Left lung (tissue), 10 donors: ENCODE measurements around the gene NUDT3. TPM values are rescaled to one million over a fixed set of nuclear protein-coding genes. Genes with fewer than 3 reads are reported as not detected.

ENCODE experiments used
- ATAC-seq: fragments of 200-7000 bp; cut with Tn5 transposase; one replicate; pipeline ENCODE4 v1.9.1; 2020; ENCODE audit warnings: moderate library complexity
- DNase-seq, 4 donors: peaks; one replicate each; pipeline ENCODE4 v3.0.0-alpha.2; 2013 to 2020
- H3K27ac ChIP-seq, 2 donors: fragments of 200-600 bp; sonication (generic) in 1 of 2; one replicate each; pipeline versions ENCODE4 v1.5.0 to v1.8.0; 2020 to 2021
- H3K27me3 ChIP-seq, 2 donors: fragments of 200-600 bp; sonication (generic) in 1 of 2; one replicate each; pipeline versions ENCODE4 v1.5.0 to v1.8.0; 2020 to 2021
- H3K36me3 ChIP-seq, 2 donors: fragments of 200-600 bp; sonication (generic) in 1 of 2; one replicate each; pipeline versions ENCODE4 v1.5.0 to v1.8.0; 2020 to 2021
- H3K4me1 ChIP-seq, 2 donors: fragments of 200-600 bp; one replicate each; pipeline ENCODE4 v1.8.0; 2021
- H3K4me3 ChIP-seq, 2 donors: fragments of 200-600 bp; sonication (generic) in 1 of 2; one replicate each; pipeline versions ENCODE4 v1.5.0 to v1.8.0; 2020 to 2021; ENCODE audit warnings: mild to moderate bottlenecking in 1 of 2
- H3K9me3 ChIP-seq, 2 donors: fragments of 200-600 bp; sonication (generic) in 1 of 2; one replicate each; pipeline versions ENCODE4 v1.5.0 to v1.8.0; 2020 to 2021
- intact Hi-C, 2 donors: fragments of 100-400 bp; cut with DNase I; formaldehyde crosslinking; loops; one replicate each; pipeline versions ENCODE4 v1.11.2 to v1.14.2; 2022
- polyA plus RNA-seq, 6 donors: library from polyadenylated mRNA; unstranded; fragments of 120-200 nt; gene quantifications; one replicate each; pipeline ENCODE4 v1.2.1, GENCODE V29; 2013; ENCODE audit not compliant: insufficient read length in 6 of 6
- total RNA-seq, 2 donors: library from RNA; stranded (reverse); fragmentation: NEBNext Ultra II Directional; extraction: Animal tissue kit (Norgen Biotek cat#: 25700); gene quantifications; one replicate each; pipeline ENCODE4 v1.2.1, GENCODE V29; 2021
- TF ChIP-seq, protein P1 (sequence below), 2 donors: fragments of 200-600 bp; sonication (generic) in 1 of 2; IDR thresholded peaks; one replicate each; pipeline versions ENCODE4 v1.5.0 to v1.8.0; 2021; ENCODE audit warnings: antibody characterized with exemption in 2 of 2
- donor health status: DM: no; HTN: yes; CAD: no.
- donor health status: DM: no; HTN: no; CAD: no.

NUDT3 gene
- total and polyA plus RNA-seq, 8 donors: 10.5 to 27.9 (median 14.9) TPM

DNA sequence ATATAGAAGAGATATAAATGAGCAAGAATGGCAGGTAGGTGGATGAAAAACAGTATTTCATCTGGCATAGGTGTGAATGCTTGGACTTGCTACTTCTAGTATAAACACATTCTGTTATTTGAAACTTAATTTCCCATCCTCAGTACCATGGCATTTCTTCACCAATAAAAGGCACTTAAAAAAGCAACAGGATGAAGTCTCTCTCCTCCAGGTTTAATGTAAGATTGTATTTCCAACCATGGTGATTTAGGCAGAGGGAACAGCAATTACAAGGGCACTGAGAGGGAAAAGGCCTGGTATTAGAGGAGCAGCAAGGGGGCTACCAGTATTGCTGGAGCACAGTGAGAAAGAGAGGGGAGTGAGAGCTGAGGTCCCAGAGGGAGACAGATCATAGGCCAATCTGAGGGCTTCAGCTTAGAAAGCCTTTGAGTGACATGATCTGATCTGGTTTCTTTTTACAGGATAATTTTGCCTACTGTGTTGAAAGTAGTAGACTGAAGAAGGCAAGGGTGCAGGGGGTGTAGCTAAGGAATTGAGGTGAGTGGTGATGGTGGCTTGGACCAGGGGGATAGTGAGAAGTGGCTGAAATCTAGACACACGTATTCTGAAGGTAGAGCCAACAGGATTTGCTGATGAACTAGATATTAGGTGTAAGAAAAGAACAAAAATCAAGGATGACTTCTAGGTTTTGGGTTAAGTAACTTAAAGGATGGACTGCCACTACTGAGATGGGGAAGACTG lies 75.9 kb downstream of the NUDT3 start:
- no peaks in the 10 kb centered on the region for H3K9me3 ChIP-seq
- ATAC-seq (no peak), DNase-seq (no peak)
- intact Hi-C loops: no loop called here
- no peaks in the 10 kb centered on the region for H3K27me3 ChIP-seq
- no peak overlapping the region for H3K4me3 ChIP-seq
- TF ChIP-seq, protein P1, sequence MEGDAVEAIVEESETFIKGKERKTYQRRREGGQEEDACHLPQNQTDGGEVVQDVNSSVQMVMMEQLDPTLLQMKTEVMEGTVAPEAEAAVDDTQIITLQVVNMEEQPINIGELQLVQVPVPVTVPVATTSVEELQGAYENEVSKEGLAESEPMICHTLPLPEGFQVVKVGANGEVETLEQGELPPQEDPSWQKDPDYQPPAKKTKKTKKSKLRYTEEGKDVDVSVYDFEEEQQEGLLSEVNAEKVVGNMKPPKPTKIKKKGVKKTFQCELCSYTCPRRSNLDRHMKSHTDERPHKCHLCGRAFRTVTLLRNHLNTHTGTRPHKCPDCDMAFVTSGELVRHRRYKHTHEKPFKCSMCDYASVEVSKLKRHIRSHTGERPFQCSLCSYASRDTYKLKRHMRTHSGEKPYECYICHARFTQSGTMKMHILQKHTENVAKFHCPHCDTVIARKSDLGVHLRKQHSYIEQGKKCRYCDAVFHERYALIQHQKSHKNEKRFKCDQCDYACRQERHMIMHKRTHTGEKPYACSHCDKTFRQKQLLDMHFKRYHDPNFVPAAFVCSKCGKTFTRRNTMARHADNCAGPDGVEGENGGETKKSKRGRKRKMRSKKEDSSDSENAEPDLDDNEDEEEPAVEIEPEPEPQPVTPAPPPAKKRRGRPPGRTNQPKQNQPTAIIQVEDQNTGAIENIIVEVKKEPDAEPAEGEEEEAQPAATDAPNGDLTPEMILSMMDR (IDR thresholded peaks at IDR 0.05): no peak
- peaks cover 0 to 35% of the 10 kb centered on the region in 2 donors for H3K4me1 ChIP-seq
- peak overlapping the region in 1 of 2 donors; percentile 73 for H3K27ac ChIP-seq
- H3K36me3 ChIP-seq: no peaks in the 10 kb centered on the region

DNA sequence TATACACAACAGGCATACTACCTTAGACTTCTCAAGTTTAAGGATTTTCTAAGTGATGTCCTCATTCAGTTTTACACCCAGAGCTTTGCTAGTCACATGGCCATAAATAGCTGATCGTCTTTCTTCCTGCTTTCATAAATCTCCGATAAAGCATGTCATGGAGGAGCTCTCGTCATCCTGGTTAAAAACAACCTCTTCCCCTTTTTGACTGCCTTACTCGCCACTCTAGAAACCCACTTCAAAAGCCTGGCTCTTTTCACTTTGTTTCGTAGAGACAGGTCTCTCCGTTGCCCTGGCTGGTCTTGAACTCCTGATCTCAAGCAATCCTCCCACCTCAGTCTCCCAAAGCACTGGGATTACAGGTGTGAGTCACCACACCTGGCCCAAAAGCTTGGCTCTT lies 76.7 kb downstream of the NUDT3 start:
- H3K36me3 ChIP-seq: no peaks in the 10 kb centered on the region
- ATAC-seq (peak; percentile 44), DNase-seq (no peak)
- no peaks in the 10 kb centered on the region for H3K9me3 ChIP-seq
- TF ChIP-seq, protein P1 (IDR thresholded peaks at IDR 0.05): no peak
- peak overlapping the region in 1 of 2 donors; percentile 73 for H3K27ac ChIP-seq
- H3K27me3 ChIP-seq: no peaks in the 10 kb centered on the region
- H3K4me1 ChIP-seq: peaks cover 0 to 41% of the 10 kb centered on the region in 2 donors
- intact Hi-C loops: no loop called here
- H3K4me3 ChIP-seq: no peak overlapping the region

DNA sequence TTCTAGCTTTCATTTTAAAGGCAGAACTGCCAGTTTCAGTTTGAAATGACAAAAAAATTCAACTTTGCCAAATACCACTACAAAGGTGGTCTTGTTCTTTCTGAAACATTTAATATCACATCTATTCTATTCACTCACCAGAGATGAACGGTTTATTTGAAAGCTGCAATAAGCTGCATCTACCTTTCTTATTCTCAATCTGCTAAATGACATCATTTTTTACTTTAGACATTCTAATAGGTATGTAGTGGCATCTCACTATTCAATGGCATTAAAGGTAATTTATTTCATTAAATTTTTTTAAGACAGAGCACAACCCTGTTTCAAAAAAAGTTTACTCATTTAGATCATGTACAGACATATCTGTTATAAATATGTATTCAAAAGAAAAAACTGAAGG lies 77.2 kb downstream of the NUDT3 start:
- H3K36me3 ChIP-seq: no peaks in the 10 kb centered on the region
- no peaks in the 10 kb centered on the region for H3K27me3 ChIP-seq
- DNase-seq (no peak), ATAC-seq (no peak)
- no peak overlapping the region for H3K4me3 ChIP-seq
- peak overlapping the region in 1 of 2 donors; percentile 73 for H3K27ac ChIP-seq
- intact Hi-C loops: no loop called here
- H3K9me3 ChIP-seq: no peaks in the 10 kb centered on the region
- H3K4me1 ChIP-seq: peaks cover 0 to 44% of the 10 kb centered on the region in 2 donors
- TF ChIP-seq, protein P1 (IDR thresholded peaks at IDR 0.05): no peak

DNA sequence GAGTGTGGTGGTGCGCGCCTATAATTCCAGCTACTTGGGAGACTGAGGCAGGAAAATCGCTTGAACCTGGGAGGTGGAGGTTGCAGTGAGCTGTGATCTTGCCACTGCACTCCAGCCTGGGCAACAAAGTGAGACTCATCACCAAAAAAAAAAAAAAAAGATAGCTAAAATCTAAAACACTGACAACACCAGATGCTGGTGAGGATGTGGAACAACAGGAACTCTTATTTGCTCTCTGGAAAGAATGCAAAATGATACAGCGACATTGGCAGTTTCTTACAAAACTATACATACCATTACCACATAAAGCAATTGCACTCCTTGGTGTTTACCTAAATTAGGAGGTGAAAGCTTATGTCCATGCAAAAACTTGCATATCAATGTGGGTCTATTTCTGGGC lies 80.2 kb downstream of the NUDT3 start:
- Histone ChIP-seq H3K4me3 (no peak overlapping the region), H3K9me3 (no peaks in the 10 kb centered on the region), H3K27me3 (no peaks in the 10 kb centered on the region), H3K27ac (no peak overlapping the region), H3K4me1 (peaks cover 0 to 35% of the 10 kb centered on the region in 2 donors), H3K36me3 (no peaks in the 10 kb centered on the region)
- no peak for DNase-seq
- TF ChIP-seq, protein P1 (IDR thresholded peaks at IDR 0.05): no peak
- no peak for ATAC-seq
- intact Hi-C loops: no loop called here

DNA sequence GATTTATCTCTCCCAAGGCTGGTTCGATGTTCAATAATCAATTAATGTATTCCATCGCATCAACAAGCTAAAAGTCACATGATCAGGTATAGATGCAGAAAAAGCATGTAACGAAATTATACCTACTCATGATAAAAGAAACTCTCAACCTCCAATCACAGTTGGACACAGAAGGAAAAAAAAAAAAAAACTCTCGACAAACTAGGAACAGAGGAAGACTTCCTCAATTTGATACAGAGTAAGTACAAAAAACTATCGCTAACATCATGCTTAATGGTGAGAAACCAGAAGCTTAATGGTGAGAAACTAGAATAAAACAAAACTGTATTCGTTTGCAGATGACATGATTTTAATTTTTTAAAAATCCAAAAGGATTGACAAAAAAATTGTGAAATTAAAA lies 81.7 kb downstream of the NUDT3 start:
- H3K27ac ChIP-seq: no peak overlapping the region
- DNase-seq (no peak), ATAC-seq (no peak)
- no peaks in the 10 kb centered on the region for H3K36me3 ChIP-seq
- intact Hi-C loops: no loop called here
- no peaks in the 10 kb centered on the region for H3K9me3 ChIP-seq
- peaks cover 5 to 35% of the 10 kb centered on the region in 2 donors for H3K4me1 ChIP-seq
- no peaks in the 10 kb centered on the region for H3K27me3 ChIP-seq
- TF ChIP-seq, protein P1 (IDR thresholded peaks at IDR 0.05): no peak
- no peak overlapping the region for H3K4me3 ChIP-seq
